ENCODE data around the gene AKAP13.

The AKAP13 gene

GRCh38 chr15:85421116-85421925 lies 40.9 kb downstream of the AKAP13 start:
- TF ChIP-seq, protein P1, sequence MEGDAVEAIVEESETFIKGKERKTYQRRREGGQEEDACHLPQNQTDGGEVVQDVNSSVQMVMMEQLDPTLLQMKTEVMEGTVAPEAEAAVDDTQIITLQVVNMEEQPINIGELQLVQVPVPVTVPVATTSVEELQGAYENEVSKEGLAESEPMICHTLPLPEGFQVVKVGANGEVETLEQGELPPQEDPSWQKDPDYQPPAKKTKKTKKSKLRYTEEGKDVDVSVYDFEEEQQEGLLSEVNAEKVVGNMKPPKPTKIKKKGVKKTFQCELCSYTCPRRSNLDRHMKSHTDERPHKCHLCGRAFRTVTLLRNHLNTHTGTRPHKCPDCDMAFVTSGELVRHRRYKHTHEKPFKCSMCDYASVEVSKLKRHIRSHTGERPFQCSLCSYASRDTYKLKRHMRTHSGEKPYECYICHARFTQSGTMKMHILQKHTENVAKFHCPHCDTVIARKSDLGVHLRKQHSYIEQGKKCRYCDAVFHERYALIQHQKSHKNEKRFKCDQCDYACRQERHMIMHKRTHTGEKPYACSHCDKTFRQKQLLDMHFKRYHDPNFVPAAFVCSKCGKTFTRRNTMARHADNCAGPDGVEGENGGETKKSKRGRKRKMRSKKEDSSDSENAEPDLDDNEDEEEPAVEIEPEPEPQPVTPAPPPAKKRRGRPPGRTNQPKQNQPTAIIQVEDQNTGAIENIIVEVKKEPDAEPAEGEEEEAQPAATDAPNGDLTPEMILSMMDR (IDR thresholded peaks at IDR 0.05): no peak

DNA sequence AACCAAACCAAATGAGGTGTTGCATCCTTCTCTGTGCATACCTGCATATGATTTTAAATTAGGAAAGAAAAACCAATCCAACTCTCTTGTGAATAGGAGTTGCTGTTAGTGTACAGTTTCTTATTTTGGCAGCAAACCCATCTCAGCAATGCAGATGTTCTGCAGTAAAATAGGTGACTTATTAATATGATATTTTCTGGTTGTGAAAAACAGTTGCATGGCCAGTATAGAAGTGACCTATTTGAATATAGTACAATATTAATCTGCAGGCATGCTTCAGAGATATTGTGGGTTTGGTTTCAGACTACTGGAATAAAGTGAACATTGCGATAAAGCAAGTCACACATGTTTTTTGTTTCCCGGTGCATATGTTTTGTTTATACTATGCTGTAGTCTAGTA lies 42.2 kb downstream of the AKAP13 start:
- TF ChIP-seq, protein P1 (IDR thresholded peaks at IDR 0.05): no peak

- TF ChIP-seq, protein P1 (IDR thresholded peaks at IDR 0.05): no peak
These were observed 42.9 kb downstream of the AKAP13 start for GRCh38 chr15:85423256-85423655.

DNA sequence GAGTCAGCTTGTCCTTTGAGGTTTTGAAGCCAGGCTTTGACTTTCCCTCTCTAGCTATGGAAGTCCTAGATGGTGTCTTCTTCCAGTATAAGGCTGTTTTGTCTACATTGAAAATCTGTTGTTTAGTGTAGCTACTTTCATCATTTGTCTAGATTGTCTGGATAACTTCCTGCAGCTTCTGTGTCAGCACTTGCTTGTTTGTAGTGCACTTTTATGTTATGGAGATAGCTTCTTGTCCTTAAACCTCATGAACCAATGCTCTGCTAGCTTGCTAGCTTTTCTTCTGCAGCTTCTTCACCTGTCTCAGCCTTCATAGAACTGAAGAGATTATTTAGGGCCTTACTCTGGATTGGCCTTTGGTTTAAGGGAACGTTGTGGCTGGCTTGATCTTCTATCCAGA lies 43.8 kb downstream of the AKAP13 start:
- TF ChIP-seq, protein P1 (IDR thresholded peaks at IDR 0.05): no peak

DNA sequence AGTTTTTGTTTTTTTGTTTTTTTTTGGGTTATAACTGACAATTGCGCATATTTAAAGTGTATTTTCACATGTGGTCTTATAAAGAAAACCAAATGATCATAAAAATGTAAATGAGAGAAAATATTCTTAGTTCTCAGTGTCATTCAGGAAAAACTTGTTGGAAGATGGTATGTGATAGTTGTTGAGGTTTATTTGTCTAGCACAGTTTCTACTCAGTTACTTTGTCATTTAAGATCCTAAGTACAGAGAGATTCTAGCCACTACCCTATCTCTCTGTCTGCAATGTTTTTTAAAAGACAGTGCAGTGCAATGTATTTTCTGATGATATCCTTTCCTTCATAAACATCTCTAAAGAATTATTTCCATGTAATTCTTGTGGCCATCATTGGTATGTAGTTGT lies 46.1 kb downstream of the AKAP13 start:
- TF ChIP-seq, protein P1 (IDR thresholded peaks at IDR 0.05): no peak

- TF ChIP-seq, protein P1 (IDR thresholded peaks at IDR 0.05): no peak
These were observed 47.1 kb downstream of the AKAP13 start for GRCh38 chr15:85427286-85428028.

GRCh38 chr15:85429522-85429921 lies 49.1 kb downstream of the AKAP13 start:
- TF ChIP-seq, protein P1 (IDR thresholded peaks at IDR 0.05): no peak
